Stimulated activated CD8-positive, alpha-beta memory T cell treated with anti-CD3 and anti-CD28 coated beads, Interleukin-15, amount 100 ng/mL, for 4 hours (primary cell): ENCODE measurements around the gene PCSK6.
"Not testable (repeated sequence)": the region's sequence is repeated elsewhere in the genome, so short reads cannot be mapped to it uniquely, and the experiment has no call there.

Source experiments
- DNase-seq, 2 donors: peaks; one replicate each; pipeline ENCODE4 v3.0.0-alpha.2; 2020; ENCODE audit warnings: low read depth in 2 of 2

Gene PCSK6

GRCh38 chr15:101431748-101432147 lies 57.8 kb downstream of the PCSK6 start:
- DNase-seq: no peak

DNA sequence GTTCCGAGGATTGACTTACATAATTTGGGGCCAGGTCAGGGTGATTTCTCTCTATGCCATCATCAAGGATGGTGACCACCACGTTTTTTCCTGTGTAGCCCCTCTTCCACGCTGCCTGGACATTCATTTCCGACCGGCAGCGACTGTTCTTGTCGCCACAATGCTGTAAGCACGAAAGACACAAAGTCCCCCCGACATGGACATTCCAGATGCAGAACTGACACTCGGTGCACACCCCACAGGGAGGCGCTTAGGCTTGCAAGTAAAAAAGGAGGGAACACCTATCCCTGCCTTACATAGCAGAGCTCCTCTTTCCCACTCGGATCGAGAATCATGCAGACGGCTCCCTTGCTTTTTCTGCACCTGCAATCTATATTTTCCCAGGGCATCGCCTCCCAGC lies 58.2 kb downstream of the PCSK6 start:
- no peak for DNase-seq

GRCh38 chr15:101429646-101430045 lies 59.9 kb downstream of the PCSK6 start:
- no peak for DNase-seq

DNA sequence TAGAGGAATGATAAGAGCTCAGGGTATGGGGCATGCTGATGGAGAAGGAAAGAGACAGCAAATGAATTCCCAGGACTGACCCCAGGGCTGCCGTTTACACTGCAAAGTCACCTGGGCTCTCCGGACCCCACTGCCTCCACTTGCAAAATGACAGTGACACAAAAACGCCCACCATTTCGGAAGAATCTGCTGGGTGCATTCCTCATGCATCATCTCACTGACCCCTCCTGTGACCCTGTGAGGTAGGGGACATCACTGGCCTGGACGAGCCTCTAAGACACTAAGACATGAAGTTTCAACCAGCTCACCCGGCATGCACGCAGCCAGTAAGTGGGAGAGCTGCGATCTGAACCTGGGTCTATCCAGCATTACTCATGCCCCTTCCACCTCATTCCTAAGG lies 60.3 kb downstream of the PCSK6 start:
- DNase-seq: no peak

GRCh38 chr15:101428758-101429157 lies 60.7 kb downstream of the PCSK6 start:
- no peak for DNase-seq

- DNase-seq: no peak
These were observed 61.7 kb downstream of the PCSK6 start for GRCh38 chr15:101427606-101428487.

DNA sequence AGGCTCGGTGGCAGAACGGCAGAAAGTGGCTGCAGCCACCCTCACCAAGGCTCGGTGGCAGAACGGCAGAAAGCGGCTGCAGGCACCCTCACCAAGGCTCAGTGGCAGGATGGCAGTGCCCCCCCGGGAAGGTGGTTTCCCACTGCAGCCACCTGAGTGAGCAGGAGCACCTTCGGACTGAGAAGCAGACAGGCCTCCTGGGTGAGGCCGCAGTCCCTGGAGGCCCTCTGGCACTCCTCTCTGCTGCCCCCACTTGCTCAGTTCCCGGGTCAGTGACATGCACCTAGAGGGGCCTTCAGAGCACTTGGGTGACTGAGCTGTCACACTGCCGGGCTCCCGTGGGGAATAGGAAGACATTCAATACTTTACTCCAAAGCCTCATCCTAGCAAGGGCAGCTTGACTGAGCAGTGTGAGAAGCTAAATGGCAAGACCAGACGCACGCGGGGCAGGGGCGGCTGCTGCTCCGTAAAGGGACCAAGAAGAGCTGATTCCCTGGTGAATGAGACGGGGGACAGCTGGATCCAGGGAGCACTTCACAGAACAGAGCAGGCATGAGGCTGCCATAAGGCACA lies 62.7 kb downstream of the PCSK6 start:
- no peak for DNase-seq

- DNase-seq: no peak
These were observed 63.6 kb downstream of the PCSK6 start for GRCh38 chr15:101425787-101426365.

- DNase-seq: no peak
These were observed 64.5 kb downstream of the PCSK6 start for GRCh38 chr15:101424984-101425383.

DNA sequence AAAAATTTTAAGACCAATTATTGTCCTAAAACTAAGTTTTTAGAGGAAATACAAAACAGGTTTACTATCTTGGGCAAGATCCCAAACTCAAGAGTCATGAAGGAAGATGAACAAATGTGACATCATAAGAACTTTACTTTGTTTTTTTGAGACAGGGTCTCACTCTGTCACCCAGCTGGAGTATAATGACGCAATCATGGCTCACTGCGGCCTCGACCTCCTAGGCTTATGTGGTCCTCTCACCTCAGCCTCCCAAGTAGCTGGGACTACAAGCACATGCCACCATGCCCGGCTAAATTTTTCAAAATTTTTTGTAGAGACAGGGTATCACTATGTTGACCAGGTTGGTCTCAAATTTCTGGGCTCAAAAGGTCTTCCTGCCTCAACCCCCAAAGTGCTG lies 69.3 kb downstream of the PCSK6 start:
- DNase-seq: no peak

DNA sequence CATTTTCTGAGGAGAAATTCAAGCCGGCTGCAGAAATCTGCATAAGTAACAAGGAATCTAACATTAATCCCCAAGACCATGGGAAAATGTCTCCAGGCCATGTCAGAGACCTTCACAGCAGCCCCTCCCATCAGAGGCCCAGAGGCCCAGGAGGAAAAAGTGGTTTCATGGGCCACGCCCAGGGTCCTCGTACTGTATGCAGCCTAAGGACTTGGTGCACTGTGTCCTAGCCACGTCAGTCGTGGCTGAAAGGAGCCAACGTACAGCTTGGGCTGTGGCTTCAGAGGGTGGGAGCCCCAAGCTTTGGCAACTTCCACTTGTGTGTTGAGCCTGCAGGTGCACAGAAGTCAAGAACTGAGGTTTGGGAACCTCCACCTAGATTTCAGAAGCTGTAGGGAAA lies 73.0 kb downstream of the PCSK6 start:
- not testable (repeated sequence) for DNase-seq

GRCh38 chr15:101413239-101413638 lies 76.3 kb downstream of the PCSK6 start:
- no peak for DNase-seq

DNA sequence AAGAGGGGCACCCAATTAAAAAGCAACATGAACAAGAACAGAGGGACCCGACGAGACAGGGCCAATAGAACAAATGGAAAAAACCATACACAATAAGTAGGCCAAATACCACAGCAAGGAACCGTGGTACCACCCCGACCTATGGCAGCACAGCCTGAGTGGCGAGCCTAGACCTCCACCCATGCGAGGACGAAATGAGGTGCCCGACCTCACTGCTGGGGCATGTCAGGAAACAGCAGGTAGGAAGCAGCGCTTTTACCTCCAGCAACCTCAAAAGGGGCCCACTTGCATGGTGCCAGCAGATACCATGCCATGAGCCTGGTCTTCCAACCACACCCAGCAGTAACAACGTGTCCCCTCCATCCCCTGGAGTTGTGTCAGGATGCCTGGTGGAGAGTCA lies 77.9 kb downstream of the PCSK6 start:
- no peak for DNase-seq

GRCh38 chr15:101411085-101411484 lies 78.4 kb downstream of the PCSK6 start:
- no peak for DNase-seq

GRCh38 chr15:101410612-101411011 lies 78.9 kb downstream of the PCSK6 start:
- no peak for DNase-seq

DNA sequence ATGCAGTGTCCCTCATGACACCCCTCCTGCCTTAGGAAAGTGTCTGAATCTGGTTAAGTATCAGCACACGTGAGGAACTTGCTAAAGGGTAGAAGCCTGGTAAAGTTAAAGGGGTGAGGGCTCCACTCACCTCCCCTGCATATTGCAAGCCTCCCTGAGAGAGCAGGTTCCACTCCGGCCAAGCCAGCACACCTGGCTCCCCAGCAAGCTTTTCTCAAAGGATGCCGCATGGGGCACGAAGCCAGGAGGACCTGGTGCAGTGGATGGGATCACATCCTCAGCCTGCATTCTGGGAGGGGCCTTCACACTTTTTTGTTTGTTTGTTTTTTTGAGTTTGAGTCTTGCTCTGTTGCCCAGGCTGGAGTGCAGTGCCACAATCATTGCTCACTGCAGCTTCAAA lies 79.9 kb downstream of the PCSK6 start:
- DNase-seq: no peak

- no peak for DNase-seq
These were observed 81.3 kb downstream of the PCSK6 start for GRCh38 chr15:101407966-101408775.

DNA sequence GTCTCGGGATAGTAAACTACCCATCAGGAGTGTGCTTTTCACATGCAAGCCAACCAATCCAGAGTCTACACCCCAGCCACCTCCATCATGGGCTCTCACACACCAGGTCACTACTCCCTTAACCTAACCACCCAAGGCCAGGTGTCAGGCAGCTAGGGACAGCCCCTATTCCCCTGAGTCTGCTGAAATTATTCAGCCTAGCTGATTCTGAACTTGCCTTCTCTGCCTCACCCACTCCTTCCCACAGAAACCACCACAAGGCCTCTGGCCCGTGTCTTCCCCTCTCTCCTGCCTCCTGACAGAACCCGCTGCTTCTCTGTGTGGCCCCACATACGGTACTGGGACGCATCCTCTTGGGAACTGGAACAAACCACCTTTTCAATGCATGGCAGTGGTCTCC lies 82.1 kb downstream of the PCSK6 start:
- no peak for DNase-seq

GRCh38 chr15:101406526-101407195 lies 82.8 kb downstream of the PCSK6 start:
- no peak for DNase-seq

- no peak for DNase-seq
These were observed 83.5 kb downstream of the PCSK6 start for GRCh38 chr15:101406036-101406435.

DNA sequence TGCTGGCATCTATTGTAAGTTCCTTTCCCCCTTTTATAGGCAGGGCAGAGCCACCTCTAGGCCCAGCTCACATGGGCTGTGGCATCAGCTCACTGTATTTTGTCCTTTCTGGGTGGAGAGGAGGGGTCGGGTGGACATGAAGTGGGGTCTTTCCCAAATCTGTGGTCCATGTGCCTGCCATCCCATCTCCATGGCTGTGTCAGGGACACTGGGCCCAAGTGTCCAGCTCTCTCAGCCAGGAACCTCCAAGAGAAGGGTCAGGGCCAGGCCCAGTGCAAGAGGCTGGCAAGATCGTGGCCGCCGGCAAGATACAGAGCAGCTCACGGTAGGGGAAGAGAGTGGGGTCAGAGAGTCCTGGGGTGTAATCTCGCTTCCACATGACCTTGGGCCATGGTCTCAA lies 85.3 kb downstream of the PCSK6 start:
- no peak for DNase-seq

- not testable (repeated sequence) for DNase-seq
These were observed 86.6 kb downstream of the PCSK6 start for GRCh38 chr15:101402883-101403282.
